DND-41 (cell line): ENCODE results near the gene MED25.

ENCODE experiments used
- ATAC-seq: fragments of 200-7000 bp; cut with Tn5 transposase; 3 replicates; pipeline ENCODE4 v1.9.1; 2021; ENCODE audit warnings: low read depth; ENCODE audit not compliant: insufficient read depth
- DNase-seq: peaks from one replicate; pipeline ENCODE4 v3.0.0-alpha.2; 2020
- H2AFZ ChIP-seq: 2 replicates; pipeline ENCODE4 v1.6.0; 2012; ENCODE audit warnings: low read depth, low read length
- H3K27ac ChIP-seq: 2 replicates; pipeline ENCODE4 v1.5.1; 2012; ENCODE audit warnings: low read length, inconsistent platforms
- H3K27me3 ChIP-seq: fragments of 200-600 bp; sonication (generic); 2 replicates; pipeline ENCODE4 v1.6.0; 2012; ENCODE audit warnings: low read length, mild to moderate bottlenecking, inconsistent platforms; ENCODE audit not compliant: insufficient read depth, poor library complexity
- H3K36me3 ChIP-seq: 2 replicates; pipeline ENCODE4 v1.5.1; 2012; ENCODE audit warnings: low read length, inconsistent platforms; ENCODE audit not compliant: insufficient read depth
- H3K4me1 ChIP-seq: 2 replicates; pipeline ENCODE4 v1.5.1; 2012; ENCODE audit warnings: mild to moderate bottlenecking, low read length; ENCODE audit not compliant: insufficient read depth
- H3K4me2 ChIP-seq: 2 replicates; pipeline ENCODE4 v1.6.0; 2012; ENCODE audit warnings: mild to moderate bottlenecking, moderate library complexity, low read length, inconsistent platforms; ENCODE audit not compliant: insufficient read depth
- H3K4me3 ChIP-seq, 2 experiments: fragments of 200-600 bp in 1 of 2; shearing (Covaris generic) in 1 of 2; 2 replicates each; pipeline ENCODE4 v1.5.1; 2012 to 2016; ENCODE audit warnings: inconsistent platforms in 2 of 2, low read length in 2 of 2, mild to moderate bottlenecking in 2 of 2, low read depth in 1 of 2, moderate library complexity in 1 of 2
- H3K79me2 ChIP-seq: 2 replicates; pipeline ENCODE4 v1.6.0; 2012; ENCODE audit warnings: low read length, inconsistent platforms; ENCODE audit not compliant: insufficient read depth
- H3K9ac ChIP-seq: 2 replicates; pipeline ENCODE4 v1.6.0; 2012; ENCODE audit warnings: low read depth, mild to moderate bottlenecking, inconsistent platforms, low read length, moderate library complexity
- H3K9me3 ChIP-seq: 2 replicates; pipeline ENCODE4 v1.5.1; 2012; ENCODE audit warnings: low read length, moderate library complexity, mild to moderate bottlenecking, inconsistent platforms; ENCODE audit not compliant: insufficient read depth, severe bottlenecking
- H4K20me1 ChIP-seq: 2 replicates; pipeline ENCODE4 v1.6.0; 2012; ENCODE audit warnings: low read length; ENCODE audit not compliant: insufficient read depth
- CTCF ChIP-seq: IDR thresholded peaks from 2 replicates; pipeline ENCODE4 v1.5.1; 2012; ENCODE audit warnings: borderline replicate concordance, low read length, moderate library complexity, mild to moderate bottlenecking; ENCODE audit not compliant: poor library complexity, severe bottlenecking; ENCODE audit errors: extremely low read depth
- EZH2 ChIP-seq: IDR thresholded peaks from 3 replicates; pipeline ENCODE4 v1.6.1; 2012; ENCODE audit warnings: borderline replicate concordance, low read depth, mild to moderate bottlenecking, moderate library complexity, low read length, inconsistent platforms; ENCODE audit not compliant: severe bottlenecking

The MED25 gene

GRCh38 chr19:49881672-49882394, 63.7 kb downstream of the MED25 start:
- Histone ChIP-seq H3K36me3 (peaks cover 63% of the 10 kb centered on the region), H3K27me3 (no peaks in the 10 kb centered on the region), H3K79me2 (peaks cover 13% of the 10 kb centered on the region), H3K4me1 (peaks cover 18% of the 10 kb centered on the region), H2AFZ (no peak overlapping the region), H3K9me3 (no peaks in the 10 kb centered on the region), H3K27ac (no peak overlapping the region), H3K4me2 (no peak overlapping the region), H4K20me1 (no peaks in the 10 kb centered on the region; the same call in 1 of the 2 replicates), H3K9ac (no peak overlapping the region), H3K4me3 (no peak overlapping the region)
- TF ChIP-seq EZH2 = no peak
- ATAC-seq (no peak), DNase-seq (no peak)

DNA sequence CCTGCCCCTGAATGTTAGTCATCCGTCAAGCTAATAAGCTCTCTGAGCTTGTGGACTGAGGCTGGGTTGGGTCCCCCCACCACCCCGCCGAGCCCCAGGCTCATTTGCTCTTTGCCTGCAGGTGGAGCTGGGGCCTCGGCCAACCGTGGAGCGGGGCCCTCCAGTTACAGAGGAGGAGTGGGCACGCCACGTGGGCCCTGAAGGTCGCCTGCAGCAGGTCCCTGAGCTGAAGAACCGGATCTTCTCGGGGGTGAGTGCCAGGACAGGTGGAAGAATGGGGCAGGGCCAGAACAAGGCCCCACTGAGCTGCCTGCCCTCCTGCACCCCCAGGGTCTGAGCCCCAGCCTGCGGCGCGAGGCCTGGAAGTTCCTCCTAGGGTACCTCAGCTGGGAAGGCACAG, 64.6 kb downstream of the MED25 start:
- no peaks in the 10 kb centered on the region; the same call in 1 of the 2 replicates for H4K20me1 ChIP-seq
- no peak overlapping the region for H3K27ac ChIP-seq
- H3K4me1 ChIP-seq = peaks cover 18% of the 10 kb centered on the region
- no peak overlapping the region for H3K9ac ChIP-seq
- peaks cover 13% of the 10 kb centered on the region for H3K79me2 ChIP-seq
- H3K4me3 ChIP-seq = no peak overlapping the region
- DNase-seq (no peak), ATAC-seq (no peak)
- H3K4me2 ChIP-seq = no peak overlapping the region
- peaks cover 63% of the 10 kb centered on the region for H3K36me3 ChIP-seq
- no peaks in the 10 kb centered on the region for H3K27me3 ChIP-seq
- TF ChIP-seq EZH2 (no peak), CTCF (no peak)
- H3K9me3 ChIP-seq = no peaks in the 10 kb centered on the region
- no peak overlapping the region for H2AFZ ChIP-seq

DNA sequence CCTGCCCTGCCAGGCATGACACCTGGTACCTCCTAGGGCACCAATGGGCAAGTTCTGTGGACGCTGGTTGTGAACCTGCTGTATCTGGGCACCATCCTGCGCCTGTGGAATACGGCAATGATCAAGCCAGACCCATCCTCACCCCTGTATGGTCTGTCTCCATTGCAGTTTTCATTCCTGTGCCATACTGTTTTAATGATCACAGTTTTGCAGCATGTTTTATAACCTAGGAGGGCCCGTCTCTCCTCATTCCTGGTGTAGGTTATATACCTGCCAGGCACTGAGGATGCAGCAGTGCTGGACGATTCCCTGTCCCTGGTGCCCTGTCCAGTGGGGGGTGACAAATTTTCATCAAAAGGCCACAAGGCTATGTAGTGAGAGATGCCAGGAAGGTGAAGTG, 65.0 kb downstream of the MED25 start:
- no peak overlapping the region for H3K4me3 ChIP-seq
- no peaks in the 10 kb centered on the region for H3K9me3 ChIP-seq
- no peaks in the 10 kb centered on the region for H3K27me3 ChIP-seq
- peaks cover 15% of the 10 kb centered on the region for H3K4me1 ChIP-seq
- no peaks in the 10 kb centered on the region; the same call in 1 of the 2 replicates for H4K20me1 ChIP-seq
- H3K9ac ChIP-seq = no peak overlapping the region
- peaks cover 12% of the 10 kb centered on the region for H3K79me2 ChIP-seq
- H3K27ac ChIP-seq = no peak overlapping the region
- H3K36me3 ChIP-seq = peaks cover 63% of the 10 kb centered on the region
- no peak overlapping the region for H2AFZ ChIP-seq
- ATAC-seq (no peak), DNase-seq (no peak)
- no peak overlapping the region for H3K4me2 ChIP-seq
- no peak for TF ChIP-seq EZH2
- no peak for TF ChIP-seq CTCF

GRCh38 chr19:49884109-49884508, 66.0 kb downstream of the MED25 start:
- peaks cover 5% of the 10 kb centered on the region for H3K4me1 ChIP-seq
- no peak overlapping the region for H3K27ac ChIP-seq
- H3K36me3 ChIP-seq = peaks cover 58% of the 10 kb centered on the region
- TF ChIP-seq CTCF (no peak), EZH2 (no peak)
- no peak overlapping the region for H3K4me2 ChIP-seq
- DNase-seq = no peak
- ATAC-seq = no peak
- no peak overlapping the region for H3K9ac ChIP-seq
- no peaks in the 10 kb centered on the region; the same call in 1 of the 2 replicates for H4K20me1 ChIP-seq
- no peaks in the 10 kb centered on the region for H3K9me3 ChIP-seq
- peaks cover 2% of the 10 kb centered on the region for H3K79me2 ChIP-seq
- no peak overlapping the region for H2AFZ ChIP-seq
- H3K4me3 ChIP-seq = no peak overlapping the region
- H3K27me3 ChIP-seq = no peaks in the 10 kb centered on the region
